Measurements from ENCODE around the gene EPB41L4B.

The EPB41L4B gene

GRCh38 chr9:109191746-109192145 is 129.1 kb downstream of the EPB41L4B start:
- no peak for ATAC-seq
- TF ChIP-seq TCF4 (CRISPR knock-in tag; IDR thresholded peaks at IDR 0.05; ENCODE audit: borderline replicate concordance) = no peak
- no peak for TF ChIP-seq CSDC2 (CRISPR knock-in tag; IDR thresholded peaks at IDR 0.05)
- no peak for TF ChIP-seq ZNF70 (CRISPR knock-in tag; IDR thresholded peaks at IDR 0.05)
- TF ChIP-seq ZNF8 (CRISPR knock-in tag; IDR thresholded peaks at IDR 0.05) = no peak
- TF ChIP-seq ZFP30 (CRISPR knock-in tag; IDR thresholded peaks at IDR 0.05) = no peak

GRCh38 chr9:109190151-109190550 is 130.7 kb downstream of the EPB41L4B start:
- no peak for ATAC-seq
- no peak for TF ChIP-seq CREB5 (CRISPR knock-in tag; IDR thresholded peaks at IDR 0.05; ENCODE audit: low read depth)
- no peak for TF ChIP-seq CSRNP3 (CRISPR knock-in tag; IDR thresholded peaks at IDR 0.05)
- no peak for TF ChIP-seq TSHZ2 (CRISPR knock-in tag; IDR thresholded peaks at IDR 0.05)
- no peak for TF ChIP-seq RARB (CRISPR knock-in tag; IDR thresholded peaks at IDR 0.05)
- TF ChIP-seq ZFP3 (CRISPR knock-in tag; IDR thresholded peaks at IDR 0.05) = no peak
- no peak for TF ChIP-seq TCF4 (CRISPR knock-in tag; IDR thresholded peaks at IDR 0.05; ENCODE audit: borderline replicate concordance)
- no peak for TF ChIP-seq PATZ1 (CRISPR knock-in tag; IDR thresholded peaks at IDR 0.05; ENCODE audit: borderline replicate concordance)
- no peak for TF ChIP-seq ZC3H10 (CRISPR knock-in tag; IDR thresholded peaks at IDR 0.05)
- no peak for TF ChIP-seq POU6F1 (CRISPR knock-in tag; IDR thresholded peaks at IDR 0.05; ENCODE audit: borderline replicate concordance, low read depth)
- TF ChIP-seq ISL1 (CRISPR knock-in tag; IDR thresholded peaks at IDR 0.05) = no peak
- no peak for TF ChIP-seq ZFP30 (CRISPR knock-in tag; IDR thresholded peaks at IDR 0.05)
- TF ChIP-seq OSR1 (CRISPR knock-in tag; IDR thresholded peaks at IDR 0.05) = no peak
- no peak for TF ChIP-seq ZNF70 (CRISPR knock-in tag; IDR thresholded peaks at IDR 0.05)
- no peak for TF ChIP-seq ARNTL (CRISPR knock-in tag; IDR thresholded peaks at IDR 0.05; ENCODE audit: borderline replicate concordance, low read depth)
- TF ChIP-seq TOX (CRISPR knock-in tag; IDR thresholded peaks at IDR 0.05; ENCODE audit: borderline replicate concordance) = no peak
- TF ChIP-seq ESRRG (CRISPR knock-in tag; IDR thresholded peaks at IDR 0.05) = no peak

GRCh38 chr9:109186857-109187520 is 133.9 kb downstream of the EPB41L4B start:
- ATAC-seq = no peak
- TF ChIP-seq POU6F1 (CRISPR knock-in tag; IDR thresholded peaks at IDR 0.05; ENCODE audit: borderline replicate concordance, low read depth) (no peak), GLIS3 (CRISPR knock-in tag; IDR thresholded peaks at IDR 0.05) (no peak), TSHZ2 (CRISPR knock-in tag; IDR thresholded peaks at IDR 0.05) (no peak), ISL1 (CRISPR knock-in tag; IDR thresholded peaks at IDR 0.05) (no peak), ZFP30 (CRISPR knock-in tag; IDR thresholded peaks at IDR 0.05) (no peak), CSRNP3 (CRISPR knock-in tag; IDR thresholded peaks at IDR 0.05) (no peak), ZFP3 (CRISPR knock-in tag; IDR thresholded peaks at IDR 0.05) (no peak), ZNF8 (CRISPR knock-in tag; IDR thresholded peaks at IDR 0.05) (no peak), ZNF565 (CRISPR knock-in tag; conservative IDR thresholded peaks at IDR 0.05; ENCODE audit: low read depth) (no peak)
